ENCODE results near the gene TRIM68.

GRCh38 chr11:4626207-4627099 lies 18.4 kb upstream of the TRIM68 start:
- TF ChIP-seq CTCF (conservative IDR thresholded peaks at IDR 0.05; ENCODE audit: low read depth, low read length) (peak; percentile 73), EZH2 (IDR thresholded peaks at IDR 0.05; ENCODE audit: borderline replicate concordance, low read depth, low read length, poor library complexity, severe bottlenecking) (no peak)
